ENCODE data around the gene NAA80. TPM values are rescaled to one million over a fixed set of nuclear protein-coding genes. Genes with fewer than 3 reads are reported as not detected.

NAA80 gene
- total RNA-seq: 9.7 and 10.7 TPM in 2 replicates
- long read RNA-seq: 0 reads

- Mint-ChIP-seq H3K9me3 (no peaks in the 10 kb centered on the region), H3K4me1 (peaks cover 23% of the 10 kb centered on the region), H3K27ac (ENCODE audit: unreplicated experiment) (peak within 1 kb of the TSS; percentile 99), H3K36me3 (ENCODE audit: low read depth) (no peaks in the 10 kb centered on the region), H3K27me3 (ENCODE audit: low read depth) (peaks cover 6% of the 10 kb centered on the region), H3K4me3 (peak within 1 kb of the TSS; percentile 98)
- DNase-seq (ENCODE audit: low read depth, low spot score): peak; percentile 97
- TF ChIP-seq CTCF (conservative IDR thresholded peaks at IDR 0.05): peak; percentile 55
These were observed at the start of gene NAA80, which contains the start of gene HYAL3 for GRCh38 chr3:50298836-50299637. NAA80 (minus strand) TSS chr3:50299405; CDS start chr3:50297463, 1,942 bp downstream. HYAL3 (minus strand) TSS chr3:50299405; CDS start chr3:50295602, 3,803 bp downstream.

GRCh38 chr3:50347187-50347813, 48.1 kb upstream of the NAA80 start:
- no peak overlapping the region for H3K27ac Mint-ChIP-seq (ENCODE audit: unreplicated experiment)
- peaks cover 19% of the 10 kb centered on the region for H3K27me3 Mint-ChIP-seq (ENCODE audit: low read depth)
- DNase-seq (ENCODE audit: low read depth, low spot score): peak; percentile 71
- H3K4me1 Mint-ChIP-seq: peaks cover 34% of the 10 kb centered on the region
- no peaks in the 10 kb centered on the region for H3K9me3 Mint-ChIP-seq
- TF ChIP-seq CTCF (conservative IDR thresholded peaks at IDR 0.05): peak; percentile 80
- peak overlapping the region; percentile 84 for H3K4me3 Mint-ChIP-seq
- no peaks in the 10 kb centered on the region for H3K36me3 Mint-ChIP-seq (ENCODE audit: low read depth)

- H3K27me3 Mint-ChIP-seq (ENCODE audit: low read depth): peaks cover 35% of the 10 kb centered on the region
These were observed 46.5 kb upstream of the NAA80 start, which contains the start of gene ZMYND10 for GRCh38 chr3:50345586-50346234. ZMYND10 (minus strand) TSS chr3:50345732; CDS start chr3:50345579, 153 bp downstream.

GRCh38 chr3:50345008-50345407, 45.8 kb upstream of the NAA80 start:
- DNase-seq (ENCODE audit: low read depth, low spot score): no peak
- Mint-ChIP-seq H3K36me3 (ENCODE audit: low read depth) (no peaks in the 10 kb centered on the region), H3K4me1 (peaks cover 18% of the 10 kb centered on the region), H3K27ac (ENCODE audit: unreplicated experiment) (no peak overlapping the region), H3K4me3 (peak overlapping the region; percentile 86), H3K9me3 (no peaks in the 10 kb centered on the region), H3K27me3 (ENCODE audit: low read depth) (peaks cover 37% of the 10 kb centered on the region)
- TF ChIP-seq CTCF (conservative IDR thresholded peaks at IDR 0.05): no peak

More at GRCh38 chr3:50345586-50346234, 46.5 kb upstream of the NAA80 start, which contains the start of gene ZMYND10:
- TF ChIP-seq CTCF (conservative IDR thresholded peaks at IDR 0.05): no peak
- DNase-seq (ENCODE audit: low read depth, low spot score): peak; percentile 63
- H3K27ac Mint-ChIP-seq (ENCODE audit: unreplicated experiment): no peak within 1 kb of the TSS
- peak within 1 kb of the TSS; percentile 86 for H3K4me3 Mint-ChIP-seq
- H3K4me1 Mint-ChIP-seq: peaks cover 25% of the 10 kb centered on the region
- no peaks in the 10 kb centered on the region for H3K36me3 Mint-ChIP-seq (ENCODE audit: low read depth)
- no peaks in the 10 kb centered on the region for H3K9me3 Mint-ChIP-seq

Measured in neural crest cell (in vitro differentiated cells).